Measurements from ENCODE around the gene ATG16L1.
A peak's percentile ranks its signal among the peaks of the same experiment; 100 is the strongest.

Gene ATG16L1

GRCh38 chr2:233209533-233210171 is 41.8 kb upstream of the ATG16L1 start:
- CTCF ChIA-PET, result interaction anchor here (0.5 to 1.3 kb wide), 3 partner anchors 40 to 136 kb away, joined by 3 to 4 read pairs (median 4); partner anchors contain the start of gene ATG16L1
- peak; percentile 71 for DNase-seq (ENCODE audit: low spot score)
- no peak for TF ChIP-seq CTCF (conservative IDR thresholded peaks at IDR 0.05; ENCODE audit: low read depth)
- POLR2A ChIA-PET (ENCODE audit: low non-redundant PET), result no interaction called here
- peak overlapping the region; percentile 93 for H3K27ac ChIP-seq

GRCh38 chr2:233210281-233210680 is 41.2 kb upstream of the ATG16L1 start:
- H3K27ac ChIP-seq, result peak overlapping the region; percentile 93
- CTCF ChIA-PET, result interaction anchor here (0.6 kb wide), 1 partner anchor 17 kb away, joined by 4 read pairs; no protein-coding TSS in a partner anchor
- DNase-seq (ENCODE audit: low spot score), result no peak
- no peak for TF ChIP-seq CTCF (conservative IDR thresholded peaks at IDR 0.05; ENCODE audit: low read depth)
- POLR2A ChIA-PET (ENCODE audit: low non-redundant PET), result no interaction called here

GRCh38 chr2:233210843-233211547 is 40.5 kb upstream of the ATG16L1 start:
- ChIA-PET POLR2A (ENCODE audit: low non-redundant PET) (no interaction called here), CTCF (interaction anchor here (0.6 kb wide), 1 partner anchor 18 kb away, joined by 4 read pairs; no protein-coding TSS in a partner anchor)
- peak; percentile 88 for DNase-seq (ENCODE audit: low spot score)
- peak overlapping the region; percentile 93 for H3K27ac ChIP-seq
- no peak for TF ChIP-seq CTCF (conservative IDR thresholded peaks at IDR 0.05; ENCODE audit: low read depth)

- ChIA-PET CTCF (no interaction called here), POLR2A (ENCODE audit: low non-redundant PET) (no interaction called here)
- no peak for DNase-seq (ENCODE audit: low spot score)
- peak overlapping the region; percentile 93 for H3K27ac ChIP-seq
- no peak for TF ChIP-seq CTCF (conservative IDR thresholded peaks at IDR 0.05; ENCODE audit: low read depth)
Measured at GRCh38 chr2:233211548-233211895, 40.0 kb upstream of the ATG16L1 start.

GRCh38 chr2:233213011-233213410 is 38.5 kb upstream of the ATG16L1 start:
- POLR2A ChIA-PET (ENCODE audit: low non-redundant PET), result no interaction called here
- H3K27ac ChIP-seq, result peak overlapping the region; percentile 93
- peak; percentile 59 for DNase-seq (ENCODE audit: low spot score)
- CTCF ChIA-PET, result interaction anchor here (0.5 kb wide), 1 partner anchor 593 kb away, joined by 3 read pairs; no protein-coding TSS in a partner anchor
- TF ChIP-seq CTCF (conservative IDR thresholded peaks at IDR 0.05; ENCODE audit: low read depth), result no peak

- H3K27ac ChIP-seq, result peak overlapping the region; percentile 93
- no peak for TF ChIP-seq CTCF (conservative IDR thresholded peaks at IDR 0.05; ENCODE audit: low read depth)
- ChIA-PET CTCF (no interaction called here), POLR2A (ENCODE audit: low non-redundant PET) (no interaction called here)
- DNase-seq (ENCODE audit: low spot score), result no peak
Measured at GRCh38 chr2:233213975-233214374, 37.5 kb upstream of the ATG16L1 start.
